A673 (cell line): ENCODE measurements around the gene USE1.

Experiments
- EZH2 ChIP-seq: fragments of 200-600 bp; sonication (generic); IDR thresholded peaks from 2 replicates; pipeline ENCODE4 v1.6.1; 2017; ENCODE audit warnings: borderline replicate concordance, low read depth, mild to moderate bottlenecking, mixed read lengths, antibody characterized with exemption, low read length; ENCODE audit not compliant: poor library complexity, severe bottlenecking
- TF ChIP-seq, protein P1 (sequence below): fragments of 300-800, 200-600 bp; sonication (generic); conservative IDR thresholded peaks from 2 replicates; pipeline ENCODE4 v1.5.1; 2017; ENCODE audit warnings: low read depth, mild to moderate bottlenecking, antibody characterized with exemption, low read length, moderate library complexity, mixed read lengths

DNA sequence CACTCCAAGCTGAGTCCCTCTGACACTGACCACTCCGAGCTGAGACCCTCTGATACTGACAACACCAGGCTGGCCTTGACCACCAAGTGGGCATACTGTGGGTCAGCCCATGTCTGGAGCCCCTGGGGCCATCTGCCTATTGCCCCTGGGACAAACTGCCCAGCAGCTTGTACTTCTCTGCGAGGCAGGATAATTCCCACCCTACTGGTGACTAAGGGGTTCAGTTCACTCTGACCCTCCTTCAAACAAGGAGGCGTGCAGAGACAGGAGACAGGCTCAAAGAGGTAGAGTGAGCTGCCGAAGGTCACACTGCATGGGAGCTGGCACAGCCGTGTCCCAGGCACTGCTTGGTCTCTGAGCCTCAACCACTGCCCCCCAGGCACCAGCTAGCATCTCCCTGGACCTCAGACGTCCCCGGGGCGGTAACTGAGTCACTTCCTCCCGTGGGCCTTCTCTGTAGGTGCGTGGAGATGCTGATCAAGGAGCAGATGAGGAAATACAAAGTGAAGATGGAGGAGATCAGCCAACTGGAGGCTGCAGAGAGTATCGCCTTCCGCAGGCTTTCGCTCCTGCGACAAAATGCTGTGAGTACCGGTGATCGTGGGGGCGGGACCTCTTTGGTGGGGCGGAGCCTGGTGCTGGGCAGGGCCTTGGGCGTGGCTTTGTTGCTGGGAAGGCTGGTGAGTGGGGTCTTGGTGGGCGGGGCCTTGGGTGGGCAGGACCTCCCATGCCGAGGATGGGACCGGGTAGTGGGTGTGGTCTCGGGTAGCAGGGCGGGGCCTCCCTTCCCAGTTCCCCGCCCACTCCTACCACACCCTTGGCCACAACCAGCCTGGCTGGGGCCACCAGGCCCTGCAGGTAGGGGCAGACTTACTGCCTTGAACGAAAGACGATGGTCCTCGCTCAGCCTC lies 5.8 kb upstream of the USE1 start:
- TF ChIP-seq, protein P1, sequence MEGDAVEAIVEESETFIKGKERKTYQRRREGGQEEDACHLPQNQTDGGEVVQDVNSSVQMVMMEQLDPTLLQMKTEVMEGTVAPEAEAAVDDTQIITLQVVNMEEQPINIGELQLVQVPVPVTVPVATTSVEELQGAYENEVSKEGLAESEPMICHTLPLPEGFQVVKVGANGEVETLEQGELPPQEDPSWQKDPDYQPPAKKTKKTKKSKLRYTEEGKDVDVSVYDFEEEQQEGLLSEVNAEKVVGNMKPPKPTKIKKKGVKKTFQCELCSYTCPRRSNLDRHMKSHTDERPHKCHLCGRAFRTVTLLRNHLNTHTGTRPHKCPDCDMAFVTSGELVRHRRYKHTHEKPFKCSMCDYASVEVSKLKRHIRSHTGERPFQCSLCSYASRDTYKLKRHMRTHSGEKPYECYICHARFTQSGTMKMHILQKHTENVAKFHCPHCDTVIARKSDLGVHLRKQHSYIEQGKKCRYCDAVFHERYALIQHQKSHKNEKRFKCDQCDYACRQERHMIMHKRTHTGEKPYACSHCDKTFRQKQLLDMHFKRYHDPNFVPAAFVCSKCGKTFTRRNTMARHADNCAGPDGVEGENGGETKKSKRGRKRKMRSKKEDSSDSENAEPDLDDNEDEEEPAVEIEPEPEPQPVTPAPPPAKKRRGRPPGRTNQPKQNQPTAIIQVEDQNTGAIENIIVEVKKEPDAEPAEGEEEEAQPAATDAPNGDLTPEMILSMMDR, result no peak
- no peak for TF ChIP-seq EZH2
